ENCODE results near the gene MEGF9.
"Not testable (repeated sequence)": the region's sequence is repeated elsewhere in the genome, so short reads cannot be mapped to it uniquely, and the experiment has no call there.

Gene MEGF9

DNA sequence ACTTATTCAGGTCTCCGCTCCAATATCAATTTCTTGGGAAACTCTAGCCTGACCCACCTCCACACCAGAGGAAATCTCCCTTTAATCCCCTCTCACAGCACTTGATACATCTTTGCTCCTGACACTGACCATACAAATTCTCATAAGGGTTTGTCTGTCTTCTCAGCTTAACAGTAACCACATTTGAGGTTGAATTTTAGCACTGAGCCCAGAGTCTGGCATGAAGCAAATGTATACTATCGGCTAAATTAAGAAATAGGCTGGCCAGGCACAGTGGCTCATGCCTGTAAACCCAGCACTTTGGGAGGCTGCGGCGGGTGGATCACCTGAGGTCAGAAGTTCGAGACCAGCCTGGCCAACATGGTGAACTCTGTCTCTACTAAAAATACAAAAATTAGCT is 144.0 kb downstream of the MEGF9 start:
- no peak for DNase-seq

GRCh38 chr9:120569556-120569955 is 144.7 kb downstream of the MEGF9 start:
- no peak for DNase-seq

DNA sequence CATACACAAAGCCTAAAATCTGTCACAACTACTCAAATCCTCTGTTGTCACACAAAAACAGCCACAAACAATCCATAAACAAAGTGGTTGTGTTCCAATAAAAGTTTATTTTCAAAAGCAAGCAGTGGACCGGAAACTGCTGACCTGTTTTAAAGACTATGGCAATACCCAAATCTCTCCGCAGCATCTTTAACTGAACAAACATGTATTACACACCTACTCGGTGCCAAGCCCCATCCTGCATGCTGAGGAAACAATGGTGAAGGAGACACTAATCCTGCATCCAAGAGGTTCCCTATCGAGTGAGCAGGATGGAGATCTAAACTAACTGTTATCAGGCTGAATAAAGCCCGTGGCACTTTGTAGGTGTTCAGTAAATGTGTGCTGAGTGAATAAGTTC is 145.5 kb downstream of the MEGF9 start:
- DNase-seq: no peak

DNA sequence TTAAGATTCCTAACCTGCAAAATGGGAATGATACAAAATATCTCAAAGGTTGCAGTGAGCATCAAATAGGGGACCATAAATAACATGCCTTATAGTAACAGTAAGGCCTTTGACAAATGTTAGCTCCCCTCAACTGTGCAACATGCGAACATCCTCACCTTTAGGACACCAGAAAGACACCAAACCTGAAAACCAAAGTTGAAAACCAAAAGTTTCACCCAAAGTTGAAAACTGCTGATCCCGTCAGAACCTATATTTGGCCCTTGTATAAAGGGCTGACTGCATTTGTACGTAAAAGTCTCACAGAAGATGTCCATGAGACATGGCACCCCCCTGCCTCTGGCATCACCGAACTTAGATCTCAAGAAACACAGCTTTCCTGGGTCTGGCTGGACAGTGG is 146.4 kb downstream of the MEGF9 start:
- DNase-seq: no peak

- no peak for DNase-seq
Observed at GRCh38 chr9:120567081-120567480, 147.2 kb downstream of the MEGF9 start.

- no peak for DNase-seq
Observed at GRCh38 chr9:120564589-120564988, 149.7 kb downstream of the MEGF9 start.

GRCh38 chr9:120562861-120563443 is 151.3 kb downstream of the MEGF9 start:
- DNase-seq: no peak

DNA sequence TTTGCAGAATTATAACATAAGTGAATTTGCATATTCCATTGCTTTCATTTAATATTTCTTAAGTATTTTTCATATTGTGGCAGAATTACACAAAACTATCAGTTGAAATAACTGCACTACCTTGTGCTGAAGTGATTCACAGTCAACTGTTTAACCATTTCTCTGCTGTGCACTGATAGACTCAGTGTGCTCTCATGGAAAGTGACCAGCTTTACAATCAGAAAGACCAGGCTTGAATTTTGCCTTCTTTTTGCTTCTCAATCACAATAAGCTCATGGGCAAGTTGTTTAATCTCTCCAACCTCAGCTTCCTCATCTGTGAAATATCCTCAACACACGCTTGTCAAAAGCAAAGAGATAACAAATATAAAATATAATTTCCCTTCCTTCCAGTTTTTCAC is 152.6 kb downstream of the MEGF9 start:
- DNase-seq: no peak

- DNase-seq: no peak
Observed at GRCh38 chr9:120559546-120559945, 154.7 kb downstream of the MEGF9 start.

- no peak for DNase-seq
Observed at GRCh38 chr9:120558454-120558853, 155.8 kb downstream of the MEGF9 start.

DNA sequence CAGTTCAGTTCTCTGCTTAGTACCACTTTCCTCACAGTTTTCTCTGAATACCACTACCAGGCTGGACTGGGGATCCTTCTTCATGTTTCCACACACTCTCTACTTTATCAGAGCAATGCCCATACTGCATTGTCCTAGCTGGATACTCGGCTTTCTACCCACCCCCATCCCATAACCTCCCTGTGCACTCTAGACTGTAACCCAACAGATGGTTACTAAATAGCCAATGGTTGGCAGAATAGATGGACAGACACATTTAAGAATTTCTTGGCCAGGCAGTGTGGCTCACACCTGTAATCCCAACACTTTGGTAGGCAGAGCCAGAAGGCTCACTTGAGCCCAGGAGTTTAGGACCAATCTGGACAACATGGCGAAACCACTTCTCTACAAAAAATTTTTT is 157.1 kb downstream of the MEGF9 start:
- DNase-seq: no peak

- no peak for DNase-seq
Observed at GRCh38 chr9:120556775-120557174, 157.5 kb downstream of the MEGF9 start.

GRCh38 chr9:120555839-120556238 is 158.4 kb downstream of the MEGF9 start:
- no peak for DNase-seq

DNA sequence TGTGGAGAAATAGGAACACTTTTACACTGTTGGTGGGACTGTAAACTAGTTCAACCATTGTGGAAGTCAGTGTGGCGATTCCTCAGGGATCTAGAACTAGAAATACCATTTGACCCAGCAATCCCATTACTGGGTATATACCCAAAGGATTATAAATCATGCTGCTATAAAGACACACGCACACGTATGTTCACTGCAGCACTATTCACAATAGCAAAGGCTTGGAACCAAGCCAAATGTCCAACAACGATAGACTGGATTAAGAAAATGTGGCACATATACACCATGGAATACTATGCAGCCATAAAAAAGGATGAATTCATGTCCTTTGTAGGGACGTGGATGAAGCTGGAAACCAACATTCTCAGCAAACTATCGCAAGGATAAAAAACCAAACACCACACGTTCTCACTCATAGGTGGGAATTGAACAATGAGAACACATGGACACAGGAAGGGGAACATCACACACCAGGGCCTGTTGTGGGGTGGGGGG is 162.0 kb downstream of the MEGF9 start:
- not testable (repeated sequence) for DNase-seq

All from NCI-H1436 treated with DMSO at 0.1 percent for 48 hours (cell line).